Mesothelial cell of epicardium (in vitro differentiated cells): Measurements from ENCODE around the gene CACNG5. TPM values are rescaled to one million over a fixed set of nuclear protein-coding genes. Genes with fewer than 3 reads are reported as not detected.

Source experiments
- DNase-seq, 2 experiments: peaks; one replicate each; pipeline ENCODE4 v3.0.0; 2021; ENCODE audit warnings: low spot score in 2 of 2; ENCODE audit not compliant: unreplicated experiment in 2 of 2
- H3K27ac Mint-ChIP-seq: 2 replicates; pipeline ENCODE4 v1.8.0; 2021; ENCODE audit warnings: mixed read lengths
- H3K27me3 Mint-ChIP-seq: 2 replicates; pipeline ENCODE4 v1.8.0; 2021; ENCODE audit warnings: low read depth, mixed read lengths
- H3K36me3 Mint-ChIP-seq: 2 replicates; pipeline ENCODE4 v1.8.0; 2021; ENCODE audit warnings: mixed read lengths
- H3K4me1 Mint-ChIP-seq: 2 replicates; pipeline ENCODE4 v1.8.0; 2021; ENCODE audit warnings: mixed read lengths
- H3K4me3 Mint-ChIP-seq: 2 replicates; pipeline ENCODE4 v1.8.0; 2021; ENCODE audit warnings: mild to moderate bottlenecking, moderate library complexity, mixed read lengths
- H3K9me3 Mint-ChIP-seq: 2 replicates; pipeline ENCODE4 v1.8.0; 2021; ENCODE audit warnings: mixed read lengths
- CTCF ChIP-seq: fragments of 200-600 bp; sonication (generic); IDR thresholded peaks from one replicate; pipeline ENCODE4 v1.5.0; 2021; ENCODE audit warnings: antibody characterized with exemption; ENCODE audit not compliant: unreplicated experiment
- total RNA-seq: library from RNA; stranded (reverse); gene quantifications from 3 replicates; pipeline ENCODE4 v1.2.1, GENCODE V29; 2021

CACNG5 gene
- total RNA-seq, 1 donor from 2014 or later: not detected

GRCh38 chr17:66790501-66791061 lies 44.3 kb upstream of the CACNG5 start:
- no peaks in the 10 kb centered on the region for H3K36me3 Mint-ChIP-seq
- H3K4me1 Mint-ChIP-seq: no peaks in the 10 kb centered on the region
- H3K4me3 Mint-ChIP-seq: no peak overlapping the region
- H3K9me3 Mint-ChIP-seq: no peaks in the 10 kb centered on the region
- no peak for TF ChIP-seq CTCF
- DNase-seq: no peak
- no peak overlapping the region for H3K27ac Mint-ChIP-seq
- H3K27me3 Mint-ChIP-seq: no peaks in the 10 kb centered on the region

GRCh38 chr17:66791347-66791746 lies 43.6 kb upstream of the CACNG5 start:
- Mint-ChIP-seq H3K36me3 (no peaks in the 10 kb centered on the region), H3K4me1 (no peaks in the 10 kb centered on the region), H3K27ac (no peak overlapping the region), H3K4me3 (no peak overlapping the region), H3K27me3 (no peaks in the 10 kb centered on the region), H3K9me3 (no peaks in the 10 kb centered on the region)
- DNase-seq: no peak
- TF ChIP-seq CTCF: no peak

GRCh38 chr17:66793814-66794213 lies 41.1 kb upstream of the CACNG5 start:
- Mint-ChIP-seq H3K9me3 (no peaks in the 10 kb centered on the region), H3K4me3 (no peak overlapping the region), H3K36me3 (no peaks in the 10 kb centered on the region), H3K27ac (no peak overlapping the region), H3K4me1 (no peaks in the 10 kb centered on the region), H3K27me3 (no peaks in the 10 kb centered on the region)
- no peak for DNase-seq
- TF ChIP-seq CTCF: no peak

GRCh38 chr17:66795486-66795885 lies 39.4 kb upstream of the CACNG5 start:
- Mint-ChIP-seq H3K4me3 (no peak overlapping the region), H3K27ac (no peak overlapping the region), H3K4me1 (no peaks in the 10 kb centered on the region), H3K27me3 (no peaks in the 10 kb centered on the region), H3K36me3 (no peaks in the 10 kb centered on the region), H3K9me3 (no peaks in the 10 kb centered on the region)
- DNase-seq: no peak
- TF ChIP-seq CTCF: no peak

- DNase-seq: no peak
- no peaks in the 10 kb centered on the region for H3K4me1 Mint-ChIP-seq
Measured at GRCh38 chr17:66799849-66800537, 34.9 kb upstream of the CACNG5 start.

More at GRCh38 chr17:66799849-66800537, 34.9 kb upstream of the CACNG5 start:
- no peak for TF ChIP-seq CTCF
- Mint-ChIP-seq H3K27ac (no peak overlapping the region), H3K9me3 (no peaks in the 10 kb centered on the region), H3K4me3 (no peak overlapping the region), H3K36me3 (no peaks in the 10 kb centered on the region), H3K27me3 (no peaks in the 10 kb centered on the region)
